Measurements from ENCODE around the gene HIBADH. TPM values are rescaled to one million over a fixed set of nuclear protein-coding genes. Genes with fewer than 3 reads are reported as not detected.

The HIBADH gene
- total RNA-seq, 1 donor from 2014 or later: 15.4 TPM

DNA sequence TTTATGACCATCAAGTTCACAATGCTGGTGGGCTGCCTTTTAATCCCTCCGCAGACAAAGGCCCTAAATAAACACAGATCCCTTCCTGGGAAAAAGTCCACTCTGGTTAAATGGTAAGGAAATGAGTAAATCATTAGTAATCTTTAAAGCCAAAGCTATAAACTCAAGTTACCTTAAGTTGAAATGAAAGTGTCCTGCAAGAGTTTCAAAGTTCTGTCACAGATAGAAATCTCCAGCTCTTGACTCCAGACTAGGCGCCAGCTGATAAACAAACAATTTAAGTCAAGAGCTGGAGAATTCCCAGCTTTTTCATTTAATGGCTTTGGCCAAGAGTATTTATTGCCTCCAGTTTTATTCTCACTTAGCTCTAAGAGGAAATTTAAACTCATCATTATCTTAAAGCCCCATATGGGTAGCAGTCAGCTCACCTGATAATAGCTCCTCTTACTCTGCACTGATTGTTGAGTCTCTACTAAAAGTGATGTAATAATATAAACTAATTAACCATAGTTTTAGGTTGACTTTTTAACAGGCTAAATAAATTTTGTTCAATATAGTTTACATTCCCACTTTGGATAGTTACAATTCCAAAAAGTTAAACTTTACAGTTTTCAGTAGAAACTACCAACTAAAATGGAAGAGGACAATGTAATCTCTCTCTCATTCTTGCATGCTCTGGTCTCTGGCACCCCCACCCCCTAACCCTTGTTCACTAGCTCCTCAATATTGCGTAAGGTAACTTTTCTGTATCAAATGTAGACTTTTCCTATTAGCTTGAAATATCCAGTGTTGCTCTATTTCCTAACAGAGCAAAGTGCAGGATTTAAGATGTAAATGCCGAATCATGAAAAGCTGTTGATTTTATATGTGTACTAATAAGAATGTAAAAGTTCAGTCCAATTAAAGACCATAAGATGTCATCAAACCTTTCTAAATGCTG lies 56.1 kb downstream of the HIBADH start:
- Mint-ChIP-seq H3K27me3 (ENCODE audit: unreplicated experiment) (no peaks in the 10 kb centered on the region), H3K4me1 (ENCODE audit: unreplicated experiment) (peaks cover 21% of the 10 kb centered on the region), H3K36me3 (ENCODE audit: low read depth, unreplicated experiment) (no peaks in the 10 kb centered on the region), H3K4me3 (ENCODE audit: unreplicated experiment) (no peak overlapping the region), H3K27ac (ENCODE audit: unreplicated experiment) (no peak overlapping the region), H3K9me3 (ENCODE audit: unreplicated experiment) (no peaks in the 10 kb centered on the region)
- DNase-seq (ENCODE audit: low spot score): no peak
- TF ChIP-seq, protein P1, sequence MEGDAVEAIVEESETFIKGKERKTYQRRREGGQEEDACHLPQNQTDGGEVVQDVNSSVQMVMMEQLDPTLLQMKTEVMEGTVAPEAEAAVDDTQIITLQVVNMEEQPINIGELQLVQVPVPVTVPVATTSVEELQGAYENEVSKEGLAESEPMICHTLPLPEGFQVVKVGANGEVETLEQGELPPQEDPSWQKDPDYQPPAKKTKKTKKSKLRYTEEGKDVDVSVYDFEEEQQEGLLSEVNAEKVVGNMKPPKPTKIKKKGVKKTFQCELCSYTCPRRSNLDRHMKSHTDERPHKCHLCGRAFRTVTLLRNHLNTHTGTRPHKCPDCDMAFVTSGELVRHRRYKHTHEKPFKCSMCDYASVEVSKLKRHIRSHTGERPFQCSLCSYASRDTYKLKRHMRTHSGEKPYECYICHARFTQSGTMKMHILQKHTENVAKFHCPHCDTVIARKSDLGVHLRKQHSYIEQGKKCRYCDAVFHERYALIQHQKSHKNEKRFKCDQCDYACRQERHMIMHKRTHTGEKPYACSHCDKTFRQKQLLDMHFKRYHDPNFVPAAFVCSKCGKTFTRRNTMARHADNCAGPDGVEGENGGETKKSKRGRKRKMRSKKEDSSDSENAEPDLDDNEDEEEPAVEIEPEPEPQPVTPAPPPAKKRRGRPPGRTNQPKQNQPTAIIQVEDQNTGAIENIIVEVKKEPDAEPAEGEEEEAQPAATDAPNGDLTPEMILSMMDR (IDR thresholded peaks at IDR 0.05; ENCODE audit: unreplicated experiment): no peak

DNA sequence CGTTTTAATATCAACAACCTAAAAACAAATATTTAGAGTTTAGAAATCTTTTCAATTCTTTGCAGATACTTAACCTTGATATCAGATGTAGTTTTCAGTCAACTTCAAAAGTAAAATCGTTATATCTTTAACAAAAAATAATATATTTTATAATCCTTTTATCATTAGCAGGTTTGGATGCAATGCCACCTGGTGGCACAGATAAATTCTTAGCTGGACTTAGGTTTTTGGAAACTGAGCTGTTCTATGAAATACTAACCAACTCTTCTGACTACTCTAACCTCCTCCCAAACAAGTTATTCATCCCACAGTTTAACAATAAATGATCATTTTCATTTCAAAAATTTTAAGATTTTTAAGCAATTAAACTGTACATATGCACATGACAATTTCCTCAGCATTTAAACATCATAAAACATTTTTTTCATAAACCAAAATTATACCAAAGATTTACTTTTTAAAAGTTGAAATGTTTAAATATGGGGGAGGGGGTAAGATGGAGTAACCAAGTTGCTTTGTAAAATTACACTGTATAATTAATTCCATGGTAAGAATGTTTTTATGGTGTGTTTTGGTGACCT lies 56.9 kb downstream of the HIBADH start:
- peaks cover 21% of the 10 kb centered on the region for H3K4me1 Mint-ChIP-seq (ENCODE audit: unreplicated experiment)
- peak overlapping the region; percentile 37 for H3K4me3 Mint-ChIP-seq (ENCODE audit: unreplicated experiment)
- no peak overlapping the region for H3K27ac Mint-ChIP-seq (ENCODE audit: unreplicated experiment)
- peak; percentile 8 for DNase-seq (ENCODE audit: low spot score)
- H3K36me3 Mint-ChIP-seq (ENCODE audit: low read depth, unreplicated experiment): no peaks in the 10 kb centered on the region
- no peaks in the 10 kb centered on the region for H3K9me3 Mint-ChIP-seq (ENCODE audit: unreplicated experiment)
- no peaks in the 10 kb centered on the region for H3K27me3 Mint-ChIP-seq (ENCODE audit: unreplicated experiment)
- TF ChIP-seq, protein P1 (IDR thresholded peaks at IDR 0.05; ENCODE audit: unreplicated experiment): peak; percentile 59

DNA sequence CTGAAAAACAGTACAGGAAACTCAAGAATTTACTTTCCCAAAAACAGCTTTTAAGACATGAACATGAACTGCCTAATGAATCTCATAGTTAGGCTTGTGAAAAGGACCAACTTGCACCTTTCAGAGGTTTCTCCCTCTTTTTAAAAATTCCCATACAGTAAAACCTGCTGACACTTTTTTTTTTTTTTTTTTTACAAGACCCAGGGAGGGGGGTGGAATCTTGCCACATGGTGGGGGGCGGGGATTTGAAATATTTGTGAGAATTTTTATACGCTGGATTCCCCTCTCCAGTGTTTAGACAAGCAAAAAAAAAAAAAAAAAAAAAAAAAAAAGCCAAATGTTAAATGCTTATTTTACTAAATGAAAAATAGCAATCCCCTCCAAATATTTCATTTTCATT lies 57.4 kb downstream of the HIBADH start:
- no peaks in the 10 kb centered on the region for H3K36me3 Mint-ChIP-seq (ENCODE audit: low read depth, unreplicated experiment)
- H3K27ac Mint-ChIP-seq (ENCODE audit: unreplicated experiment): no peak overlapping the region
- no peaks in the 10 kb centered on the region for H3K27me3 Mint-ChIP-seq (ENCODE audit: unreplicated experiment)
- TF ChIP-seq, protein P1 (IDR thresholded peaks at IDR 0.05; ENCODE audit: unreplicated experiment): no peak
- peaks cover 21% of the 10 kb centered on the region for H3K4me1 Mint-ChIP-seq (ENCODE audit: unreplicated experiment)
- no peak overlapping the region for H3K4me3 Mint-ChIP-seq (ENCODE audit: unreplicated experiment)
- no peaks in the 10 kb centered on the region for H3K9me3 Mint-ChIP-seq (ENCODE audit: unreplicated experiment)
- no peak for DNase-seq (ENCODE audit: low spot score)

DNA sequence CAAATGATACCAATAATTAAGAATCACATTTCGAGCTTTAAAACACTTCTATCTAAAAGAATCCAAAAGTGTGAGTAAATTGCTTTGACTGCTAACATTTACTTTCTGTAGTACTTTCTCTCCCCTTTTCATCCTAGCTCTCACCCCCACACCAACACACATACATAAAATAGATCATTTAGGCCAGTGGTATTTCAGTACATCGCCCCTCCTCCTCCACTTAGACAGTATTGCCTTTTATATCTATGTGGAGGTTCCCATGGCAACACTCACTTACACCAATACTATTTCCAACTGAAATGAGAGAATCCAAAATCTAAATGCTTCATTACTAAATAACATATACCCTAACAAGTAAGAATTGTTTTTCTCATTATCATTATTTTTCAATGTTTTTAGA lies 58.9 kb downstream of the HIBADH start:
- no peaks in the 10 kb centered on the region for H3K9me3 Mint-ChIP-seq (ENCODE audit: unreplicated experiment)
- H3K36me3 Mint-ChIP-seq (ENCODE audit: low read depth, unreplicated experiment): no peaks in the 10 kb centered on the region
- H3K4me3 Mint-ChIP-seq (ENCODE audit: unreplicated experiment): peak overlapping the region; percentile 16
- H3K4me1 Mint-ChIP-seq (ENCODE audit: unreplicated experiment): peaks cover 23% of the 10 kb centered on the region
- DNase-seq (ENCODE audit: low spot score): no peak
- TF ChIP-seq, protein P1 (IDR thresholded peaks at IDR 0.05; ENCODE audit: unreplicated experiment): no peak
- peak overlapping the region; percentile 87 for H3K27ac Mint-ChIP-seq (ENCODE audit: unreplicated experiment)
- H3K27me3 Mint-ChIP-seq (ENCODE audit: unreplicated experiment): no peaks in the 10 kb centered on the region

DNA sequence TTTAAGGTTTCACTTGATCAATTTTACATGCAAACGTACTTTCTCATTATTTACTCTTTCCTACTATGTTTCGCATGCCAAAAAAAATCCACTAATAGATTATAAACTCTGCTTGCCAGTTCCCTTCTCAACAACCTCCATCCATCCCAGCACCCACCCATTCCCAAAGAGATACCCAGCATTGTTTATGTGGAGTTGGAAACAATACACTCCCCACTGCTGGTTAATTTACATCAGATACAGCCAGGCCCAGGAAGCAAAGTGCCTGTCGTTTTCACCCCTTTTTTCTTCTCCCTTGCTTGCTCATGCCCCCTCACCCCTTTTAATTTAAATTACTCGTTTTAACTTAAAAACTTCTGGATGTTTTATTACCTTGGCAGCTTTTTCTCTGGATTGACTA lies 59.9 kb downstream of the HIBADH start:
- no peaks in the 10 kb centered on the region for H3K27me3 Mint-ChIP-seq (ENCODE audit: unreplicated experiment)
- TF ChIP-seq, protein P1 (IDR thresholded peaks at IDR 0.05; ENCODE audit: unreplicated experiment): no peak
- H3K36me3 Mint-ChIP-seq (ENCODE audit: low read depth, unreplicated experiment): no peaks in the 10 kb centered on the region
- no peak for DNase-seq (ENCODE audit: low spot score)
- peak overlapping the region; percentile 0 for H3K4me3 Mint-ChIP-seq (ENCODE audit: unreplicated experiment)
- no peaks in the 10 kb centered on the region for H3K9me3 Mint-ChIP-seq (ENCODE audit: unreplicated experiment)
- peaks cover 28% of the 10 kb centered on the region for H3K4me1 Mint-ChIP-seq (ENCODE audit: unreplicated experiment)
- peak overlapping the region; percentile 1 for H3K27ac Mint-ChIP-seq (ENCODE audit: unreplicated experiment)

All from endothelial cell (in vitro differentiated cells).